HepG2 (cell line): ENCODE results near the gene CERS5. TPM values are rescaled to one million over a fixed set of nuclear protein-coding genes. Genes with fewer than 3 reads are reported as not detected.

Source experiments
- ATAC-seq: fragments of 200-7000 bp; cut with Tn5 transposase; 3 replicates; pipeline ENCODE4 v1.9.1; 2020; ENCODE audit warnings: mild to moderate bottlenecking, moderate library complexity
- BruUV-seq: library from RNA; stranded (reverse); fragments of 400-500 nt; replicated peaks from 2 replicates; lab custom pipeline; 2021; lab: Mats Ljungman, UMichigan
- CTCF ChIA-PET: fragments of 300-600 bp; formaldehyde crosslinking; extraction: SDS; loops from one replicate; lab custom pipeline; 2021; ENCODE audit warnings: low total read pairs, inconsistent platforms, low intra/inter-chr PET ratio; lab: Yijun Ruan, JAX
- POLR2A ChIA-PET: fragments of 350-600 bp; sonication (Branson Sonifier 250); formaldehyde crosslinking; loops from one replicate; lab custom pipeline; 2020; ENCODE audit warnings: antibody characterized with exemption, inconsistent platforms; lab: Yijun Ruan, JAX
- DNase-seq: peaks from one replicate; pipeline ENCODE4 v3.0.0-alpha.2; 2015; ENCODE audit warnings: low spot score
- FAIRE-seq: peaks from 3 replicates; lab custom pipeline; 2011; peaks lifted over from hg19 to GRCh38; lab: Jason Lieb, UNC
- H2AFZ ChIP-seq: one replicate; pipeline ENCODE4 v1.6.1; 2011; ENCODE audit warnings: low read length, inconsistent platforms
- H3K27ac ChIP-seq: fragments of 300-600 bp; 3 replicates; pipeline ENCODE4 v1.8.0; 2011; ENCODE audit warnings: mixed run types, mild to moderate bottlenecking, mixed read lengths, low read length, inconsistent platforms; ENCODE audit not compliant: insufficient read depth; ENCODE audit errors: extremely low read length
- H3K27me3 ChIP-seq, 2 experiments: fragments of 200-600 bp in 1 of 2; 2 replicates in 1 of 2; 3 replicates in 1 of 2; pipeline versions ENCODE4 v1.6.0 to v1.8.0; 2011; ENCODE audit warnings: low read length in 2 of 2, mild to moderate bottlenecking in 2 of 2, moderate library complexity in 2 of 2, inconsistent platforms in 1 of 2; ENCODE audit not compliant: insufficient read depth in 2 of 2, control insufficient read depth in 1 of 2
- H3K36me3 ChIP-seq, 2 experiments: fragments of 200-600 bp in 1 of 2; replicated peaks in 1 of 2; 2 replicates in 1 of 2; 3 replicates in 1 of 2; pipeline versions ENCODE4 v1.5.1 to v1.8.0; 2011; ENCODE audit warnings: low read length in 2 of 2, inconsistent platforms in 1 of 2; ENCODE audit not compliant: insufficient read depth in 2 of 2, control insufficient read depth in 1 of 2
- H3K4me1 ChIP-seq: 2 replicates; pipeline ENCODE4 v1.5.1; 2012; ENCODE audit warnings: low read length, inconsistent platforms; ENCODE audit not compliant: insufficient read depth
- H3K4me2 ChIP-seq: 2 replicates; pipeline ENCODE4 v1.6.0; 2011; ENCODE audit warnings: low read depth, low read length, inconsistent platforms
- H3K4me3 ChIP-seq, 3 experiments: fragments of 200-600 bp in 1 of 3; sonication (generic), shearing (Covaris generic) in 1 of 3; replicated peaks in 1 of 3; 2 replicates each; pipeline ENCODE4 v1.5.1; 2011 to 2016; ENCODE audit warnings: low read length in 3 of 3, inconsistent platforms in 2 of 3, low read depth in 2 of 3, mild to moderate bottlenecking in 2 of 3, control low read depth in 1 of 3, mixed read lengths in 1 of 3; ENCODE audit not compliant: insufficient read depth in 1 of 3
- H3K79me2 ChIP-seq: one replicate; pipeline ENCODE4 v1.6.1; 2011; ENCODE audit warnings: low read length, inconsistent platforms; ENCODE audit not compliant: insufficient read depth
- H3K9ac ChIP-seq: 2 replicates; pipeline ENCODE4 v1.6.0; 2011; ENCODE audit warnings: mild to moderate bottlenecking, low read depth, low read length, inconsistent platforms; ENCODE audit not compliant: insufficient read depth
- H3K9me3 ChIP-seq: 2 replicates; pipeline ENCODE4 v1.5.1; 2012; ENCODE audit warnings: mild to moderate bottlenecking, low read length
- H4K20me1 ChIP-seq: 2 replicates; pipeline ENCODE4 v1.6.0; 2011; ENCODE audit warnings: inconsistent platforms, mild to moderate bottlenecking, low read length, moderate library complexity; ENCODE audit not compliant: insufficient read depth
- HNRNPH1 ChIP-seq: fragments of 200-400 bp; formaldehyde crosslinking; optimal IDR thresholded peaks from 2 replicates; pipeline ENCODE3; 2017; ENCODE audit warnings: mild to moderate bottlenecking, low read depth, low read length
- TRIM24 ChIP-seq: sonication (generic); formaldehyde crosslinking; IDR thresholded peaks from 2 replicates; pipeline ENCODE4 v1.8.0; 2022; ENCODE audit warnings: mild to moderate bottlenecking, missing genetic modification reagents
- ZNF234 ChIP-seq: sonication (generic); formaldehyde crosslinking; conservative IDR thresholded peaks from 2 replicates; pipeline ENCODE4 v1.5.1; 2020; ENCODE audit warnings: mild to moderate bottlenecking, missing genetic modification reagents
- ZNF512 ChIP-seq: sonication (generic); formaldehyde crosslinking; IDR thresholded peaks from 2 replicates; pipeline ENCODE4 v1.4.0; 2020; ENCODE audit warnings: mild to moderate bottlenecking, missing genetic modification reagents
- WGBS: methylation state at CpG from one replicate; pipeline ENCODE4 v1.1.6; 2017; ENCODE audit warnings: low lambda C conversion rate; 5-methylcytosine and 5-hydroxymethylcytosine counted together
- in situ Hi-C: cut with HindIII; loops from 2 replicates; pipeline ENCODE4 v1.10.0; 2017; ENCODE audit warnings: low pct_unique_long_range_greater_than_20kb; ENCODE audit not compliant: extremely low pct_ligation_motif_present
- intact Hi-C: fragments of 100-400 bp; cut with micrococcal nuclease; formaldehyde crosslinking; loops from one replicate; pipeline ENCODE4 v1.10.0; 2022; ENCODE audit not compliant: unreplicated experiment
- polyA plus RNA-seq, 8 experiments: library from polyadenylated mRNA; depleted of rRNA in 3 of 8; stranded (reverse) in 7 of 8; unstranded in 1 of 8; fragments of >200 nt; fragmentation: Illumina TruSeq in 4 of 8; extraction: Trizol in 4 of 8; gene quantifications; 2 replicates each; pipeline versions ENCODE4 v1.2.1 to v1.2.3, GENCODE V29; 2011 to 2016; ENCODE audit warnings: low read depth in 4 of 8, missing spikeins in 1 of 8, mixed read lengths in 1 of 8; ENCODE audit not compliant: insufficient read depth in 1 of 8
- total RNA-seq, 5 experiments: library from RNA; depleted of rRNA; stranded (reverse); fragments of >200 nt; fragmentation: Illumina TruSeq; extraction: Trizol; gene quantifications; 2 replicates each; pipeline ENCODE4 v1.2.3, GENCODE V29; 2016; ENCODE audit warnings: low read depth in 1 of 5

CERS5 gene
- total and polyA plus RNA-seq, 2 of the 13 experiments (the other 11 are each of a cell fraction or from before 2014, with no cell fraction given), result 22.3 to 48.8 TPM

GRCh38 chr12:50192236-50192635 is 25.1 kb upstream of the CERS5 start:
- WGBS, result 97% methylated on average over 4 of the region's 4 CpGs
- no peaks in the 10 kb centered on the region for H3K9me3 ChIP-seq
- no peaks in the 10 kb centered on the region for H3K79me2 ChIP-seq
- DNase-seq (no peak), FAIRE-seq (no peak), ATAC-seq (no peak)
- H3K9ac ChIP-seq, result no peak overlapping the region
- no peak for TF ChIP-seq ZNF234 (CRISPR knock-in tag)
- no peak for TF ChIP-seq TRIM24 (CRISPR knock-in tag)
- ChIA-PET POLR2A (no interaction called here), CTCF (no interaction called here)
- peaks cover 0 to 4% of the 10 kb centered on the region in 2 experiments; a peak in 3 of 5 replicates for H3K36me3 ChIP-seq
- no peak overlapping the region for H3K27ac ChIP-seq
- H3K27me3 ChIP-seq, result no peaks in the 10 kb centered on the region; a peak in 1 of 5 replicates
- peaks cover 27% of the 10 kb centered on the region for H3K4me1 ChIP-seq
- no peak overlapping the region for H3K4me2 ChIP-seq
- no peaks in the 10 kb centered on the region for H4K20me1 ChIP-seq
- H2AFZ ChIP-seq, result no peak overlapping the region
- intact Hi-C loops, result no loop called here
- no TSS peak for BruUV-seq
- in situ Hi-C loops, result no loop called here
- H3K4me3 ChIP-seq, result no peak overlapping the region

- Histone ChIP-seq H3K4me2 (no peak overlapping the region), H3K27ac (no peak overlapping the region), H3K9me3 (no peaks in the 10 kb centered on the region), H4K20me1 (no peaks in the 10 kb centered on the region), H3K4me1 (peaks cover 28% of the 10 kb centered on the region), H3K27me3 (no peaks in the 10 kb centered on the region), H3K36me3 (peaks cover 0 to 4% of the 10 kb centered on the region in 2 experiments; a peak in 3 of 5 replicates), H2AFZ (no peak overlapping the region), H3K4me3 (no peak overlapping the region), H3K9ac (no peak overlapping the region), H3K79me2 (no peaks in the 10 kb centered on the region)
- no TSS peak for BruUV-seq
- no peak for DNase-seq
- FAIRE-seq, result no peak
- ChIA-PET CTCF (no interaction called here), POLR2A (interaction anchor here (0.6 to 0.7 kb wide), 2 partner anchors 20 to 137 kb away, joined by 3 read pairs; no protein-coding TSS in a partner anchor)
- in situ Hi-C loops (no loop called here), intact Hi-C loops (no loop called here)
- ATAC-seq, result no peak
- TF ChIP-seq ZNF512 (no peak), HNRNPH1 (no peak)
- 96% methylated on average over 1 of the region's 1 CpG for WGBS
Measured at GRCh38 chr12:50190859-50191258, 23.7 kb upstream of the CERS5 start.
